Measurements from ENCODE around the gene UMAD1.
"Not testable (repeated sequence)": the region's sequence is repeated elsewhere in the genome, so short reads cannot be mapped to it uniquely, and the experiment has no call there.

The UMAD1 gene

GRCh38 chr7:7652798-7653540 is 12.4 kb downstream of the UMAD1 start:
- no peak for DNase-seq (ENCODE audit: low spot score)

GRCh38 chr7:7653593-7654187 is 13.1 kb downstream of the UMAD1 start:
- no peak for DNase-seq (ENCODE audit: low spot score)

- no peak for DNase-seq (ENCODE audit: low spot score)
Measured at GRCh38 chr7:7654964-7655715, 14.6 kb downstream of the UMAD1 start.

GRCh38 chr7:7656459-7656858 is 15.9 kb downstream of the UMAD1 start:
- DNase-seq (ENCODE audit: low spot score) = not testable (repeated sequence)

- DNase-seq (ENCODE audit: low spot score) = no peak
Measured at GRCh38 chr7:7662527-7662926, 22.0 kb downstream of the UMAD1 start.

GRCh38 chr7:7664291-7664690 is 23.7 kb downstream of the UMAD1 start:
- no peak for DNase-seq (ENCODE audit: low spot score)

- no peak for DNase-seq (ENCODE audit: low spot score)
Measured at GRCh38 chr7:7665031-7665430, 24.5 kb downstream of the UMAD1 start.

- DNase-seq (ENCODE audit: low spot score) = no peak
Measured at GRCh38 chr7:7667187-7667586, 26.6 kb downstream of the UMAD1 start.

- DNase-seq (ENCODE audit: low spot score) = no peak
Measured at GRCh38 chr7:7668706-7669105, 28.2 kb downstream of the UMAD1 start.

GRCh38 chr7:7670490-7670889 is 29.9 kb downstream of the UMAD1 start:
- no peak for DNase-seq (ENCODE audit: low spot score)

- no peak for DNase-seq (ENCODE audit: low spot score)
Measured at GRCh38 chr7:7671361-7671760, 30.8 kb downstream of the UMAD1 start.

- no peak for DNase-seq (ENCODE audit: low spot score)
Measured at GRCh38 chr7:7672545-7673239, 32.1 kb downstream of the UMAD1 start.

GRCh38 chr7:7673240-7673550 is 32.6 kb downstream of the UMAD1 start:
- no peak for DNase-seq (ENCODE audit: low spot score)

GRCh38 chr7:7675686-7676085 is 35.1 kb downstream of the UMAD1 start:
- no peak for DNase-seq (ENCODE audit: low spot score)

- not testable (repeated sequence) for DNase-seq (ENCODE audit: low spot score)
Measured at GRCh38 chr7:7679640-7680039, 39.1 kb downstream of the UMAD1 start.

- DNase-seq (ENCODE audit: low spot score) = no peak
Measured at GRCh38 chr7:7681191-7681935, 40.8 kb downstream of the UMAD1 start.

- no peak for DNase-seq (ENCODE audit: low spot score)
Measured at GRCh38 chr7:7681936-7682329, 41.4 kb downstream of the UMAD1 start.

GRCh38 chr7:7682861-7683260 is 42.3 kb downstream of the UMAD1 start:
- DNase-seq (ENCODE audit: low spot score) = no peak

GRCh38 chr7:7686811-7687508 is 46.4 kb downstream of the UMAD1 start:
- no peak for DNase-seq (ENCODE audit: low spot score)

GRCh38 chr7:7687800-7688199 is 47.2 kb downstream of the UMAD1 start:
- DNase-seq (ENCODE audit: low spot score) = no peak

GRCh38 chr7:7688310-7688709 is 47.8 kb downstream of the UMAD1 start:
- no peak for DNase-seq (ENCODE audit: low spot score)

Measured in left forelimb (tissue), 1 donor.